Stimulated activated CD8-positive, alpha-beta memory T cell treated with anti-CD3 and anti-CD28 coated beads, Interleukin-2, amount 100 ng/mL, for 48 hours (primary cell): Measurements from ENCODE around the gene LIN28A.
A peak's percentile ranks its signal among the peaks of the same experiment; 100 is the strongest.
"Not testable (repeated sequence)": the region's sequence is repeated elsewhere in the genome, so short reads cannot be mapped to it uniquely, and the experiment has no call there.

Source experiments
- DNase-seq, 2 donors: peaks; one replicate each; pipeline ENCODE4 v3.0.0-alpha.2; 2020; ENCODE audit warnings: low read depth in 2 of 2

LIN28A gene, protein sequence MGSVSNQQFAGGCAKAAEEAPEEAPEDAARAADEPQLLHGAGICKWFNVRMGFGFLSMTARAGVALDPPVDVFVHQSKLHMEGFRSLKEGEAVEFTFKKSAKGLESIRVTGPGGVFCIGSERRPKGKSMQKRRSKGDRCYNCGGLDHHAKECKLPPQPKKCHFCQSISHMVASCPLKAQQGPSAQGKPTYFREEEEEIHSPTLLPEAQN

DNA sequence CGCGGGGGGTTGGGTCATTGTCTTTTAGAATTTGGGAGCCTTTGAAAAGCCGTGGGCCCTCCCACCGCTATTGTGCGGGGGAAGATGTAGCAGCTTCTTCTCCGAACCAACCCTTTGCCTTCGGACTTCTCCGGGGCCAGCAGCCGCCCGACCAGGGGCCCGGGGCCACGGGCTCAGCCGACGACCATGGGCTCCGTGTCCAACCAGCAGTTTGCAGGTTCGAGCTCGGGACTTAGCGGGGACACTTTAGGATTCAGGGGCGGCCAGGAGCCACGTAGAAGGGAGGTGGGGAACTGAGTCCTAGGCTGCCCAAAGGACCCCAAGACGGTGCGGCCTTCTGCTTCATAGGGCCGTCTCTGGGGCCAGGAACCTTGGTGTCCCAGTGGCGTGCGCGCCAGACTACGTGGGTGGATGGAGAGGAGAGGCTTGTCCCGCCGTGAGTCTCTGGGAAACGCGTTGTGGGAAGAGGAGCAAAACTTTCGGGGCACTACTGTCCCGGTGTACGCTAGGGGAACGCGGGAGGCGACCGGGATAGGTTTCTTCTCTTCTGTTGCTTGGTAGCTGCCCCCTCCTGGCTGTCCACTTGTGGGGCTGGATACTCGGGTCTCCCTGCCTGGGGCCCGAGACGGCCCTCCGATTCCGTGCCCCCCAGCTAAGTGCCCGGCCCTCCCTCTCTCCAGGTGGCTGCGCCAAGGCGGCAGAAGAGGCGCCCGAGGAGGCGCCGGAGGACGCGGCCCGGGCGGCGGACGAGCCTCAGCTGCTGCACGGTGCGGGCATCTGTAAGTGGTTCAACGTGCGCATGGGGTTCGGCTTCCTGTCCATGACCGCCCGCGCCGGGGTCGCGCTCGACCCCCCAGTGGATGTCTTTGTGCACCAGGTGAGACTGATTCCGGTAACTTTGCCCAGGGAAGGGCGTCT is at the start of gene LIN28A:
Gene LIN28A (plus strand): TSS at position 112 of the 918 bp plus-strand sequence. CDS start 75 bp downstream, at position 187.
- DNase-seq = no peak

DNA sequence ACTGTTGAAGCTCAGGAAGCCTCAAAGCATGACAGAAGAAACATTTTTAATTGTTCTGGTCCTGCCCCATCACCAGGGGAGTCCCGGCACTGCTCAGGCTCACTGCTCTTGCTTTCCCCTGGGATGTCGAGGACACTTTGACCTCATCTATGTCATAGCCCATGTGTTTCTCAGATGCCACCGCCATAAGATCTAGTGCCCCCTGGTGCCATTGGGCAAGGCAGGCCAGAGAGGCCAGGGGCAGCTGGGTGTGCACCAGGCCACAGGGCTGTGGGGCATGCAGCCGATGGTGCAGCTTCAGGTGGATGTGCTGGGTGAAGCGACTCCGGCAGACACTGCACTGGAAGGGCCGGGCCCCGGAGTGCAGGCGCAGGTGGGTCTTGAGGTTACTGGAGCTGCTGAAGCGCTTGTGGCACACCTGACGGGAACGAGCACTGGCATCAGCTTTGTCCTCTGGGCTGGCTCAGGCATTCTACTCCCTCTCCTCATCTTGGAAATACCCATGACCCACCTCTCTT is 49.0 kb upstream of the LIN28A start:
- no peak for DNase-seq

DNA sequence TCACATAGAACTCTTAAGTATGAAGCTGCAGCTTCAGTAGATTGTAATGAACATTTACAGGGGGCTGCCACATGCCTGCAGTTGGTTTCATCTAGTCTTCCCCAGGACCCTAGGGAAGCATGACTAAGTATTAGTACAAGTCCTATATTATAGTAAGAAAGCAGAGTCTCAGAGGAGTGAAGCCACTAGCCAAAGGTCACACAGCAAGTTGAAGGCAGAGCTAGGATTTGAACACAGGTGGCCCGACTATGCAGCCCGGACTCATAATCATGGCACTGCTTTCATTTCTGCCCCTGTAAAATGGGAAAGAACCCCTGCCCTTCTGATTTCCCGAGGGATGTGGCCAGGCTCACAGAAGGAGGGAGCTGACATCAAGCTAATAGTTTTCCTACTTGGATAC is 48.3 kb upstream of the LIN28A start:
- DNase-seq = no peak

DNA sequence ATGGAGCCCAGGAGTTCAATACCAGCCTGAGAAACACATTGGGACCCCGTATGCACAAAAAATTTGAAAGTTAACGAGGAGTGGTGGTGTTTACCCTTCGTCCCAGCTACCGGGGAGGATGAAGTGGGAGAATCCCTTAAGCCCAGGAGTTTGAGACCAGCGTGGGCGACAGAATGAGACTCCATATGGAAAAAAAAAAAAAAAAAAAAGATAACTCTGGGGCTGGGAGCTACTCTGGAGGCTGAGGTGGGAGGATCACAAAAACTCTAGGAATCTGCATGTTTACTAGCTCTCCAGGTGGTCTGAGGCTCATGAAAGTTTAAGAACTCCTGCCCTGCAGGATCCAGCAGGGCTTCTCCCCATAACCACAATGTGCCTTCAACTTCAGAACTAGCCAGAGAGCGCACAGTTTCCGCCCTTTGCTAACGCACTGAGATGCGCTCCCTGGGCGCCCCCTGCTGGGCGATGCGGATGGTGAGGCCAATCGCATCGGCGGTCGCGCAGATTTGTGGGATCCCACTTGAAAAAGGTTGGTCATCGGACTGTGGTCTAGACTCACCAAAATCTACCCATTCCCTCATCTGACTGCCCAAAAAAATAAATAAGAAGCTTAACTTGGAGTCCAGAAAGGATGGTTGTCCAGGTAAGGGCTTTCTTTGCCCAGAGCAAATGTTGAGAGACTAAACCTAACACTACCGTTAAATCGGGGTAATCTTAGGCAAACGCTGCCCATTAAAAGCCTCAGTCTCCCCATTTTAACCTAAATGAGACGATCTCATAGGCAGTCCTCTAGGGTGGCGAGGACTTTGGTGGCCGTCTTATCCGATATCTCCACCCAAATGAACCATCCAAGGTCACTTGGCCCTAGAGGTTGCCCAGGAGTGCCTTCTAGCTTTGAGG is 46.8 kb upstream of the LIN28A start:
- peak; percentile 82 to 86 for DNase-seq

DNA sequence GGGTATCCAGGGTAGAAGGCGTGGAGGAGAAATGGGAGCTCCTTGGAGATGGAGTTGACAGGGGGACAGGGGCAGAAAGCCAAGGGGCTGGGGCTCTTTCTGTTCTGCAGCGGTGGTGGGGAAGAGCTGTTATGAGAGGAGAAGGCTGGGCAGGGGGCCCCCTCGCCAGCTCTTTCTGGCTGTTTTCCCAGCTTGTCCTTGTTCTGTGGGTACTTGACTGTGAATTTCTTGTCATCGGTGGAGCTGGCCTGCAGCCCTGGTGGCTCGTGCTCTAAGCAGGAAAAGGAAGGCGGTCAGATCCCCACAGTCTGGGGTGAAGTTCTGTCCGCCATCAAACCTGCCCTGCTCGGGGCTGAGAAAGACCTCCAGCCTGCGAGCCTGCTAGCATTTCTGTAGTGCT is 45.7 kb upstream of the LIN28A start:
- no peak for DNase-seq

DNA sequence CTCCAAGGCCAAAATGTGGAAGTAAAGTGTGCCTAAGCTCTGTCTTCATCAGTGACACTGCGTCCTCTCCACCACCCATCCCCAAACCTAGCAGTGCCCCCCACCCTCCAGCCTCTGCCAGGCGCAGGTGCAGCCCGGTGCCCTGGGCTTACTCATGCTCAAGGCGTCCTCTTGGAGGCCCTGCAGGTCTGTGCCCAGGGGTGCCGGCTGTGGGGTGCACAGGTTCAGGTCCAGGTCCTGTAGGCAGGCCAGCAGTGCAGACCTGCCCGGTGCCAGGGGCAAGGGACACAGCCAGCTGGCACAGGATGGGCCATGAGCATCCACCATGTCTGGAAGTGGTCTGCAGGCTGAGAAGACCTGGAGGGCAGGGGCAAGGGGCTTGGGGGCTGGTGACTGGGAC is 43.2 kb upstream of the LIN28A start:
- no peak for DNase-seq

DNA sequence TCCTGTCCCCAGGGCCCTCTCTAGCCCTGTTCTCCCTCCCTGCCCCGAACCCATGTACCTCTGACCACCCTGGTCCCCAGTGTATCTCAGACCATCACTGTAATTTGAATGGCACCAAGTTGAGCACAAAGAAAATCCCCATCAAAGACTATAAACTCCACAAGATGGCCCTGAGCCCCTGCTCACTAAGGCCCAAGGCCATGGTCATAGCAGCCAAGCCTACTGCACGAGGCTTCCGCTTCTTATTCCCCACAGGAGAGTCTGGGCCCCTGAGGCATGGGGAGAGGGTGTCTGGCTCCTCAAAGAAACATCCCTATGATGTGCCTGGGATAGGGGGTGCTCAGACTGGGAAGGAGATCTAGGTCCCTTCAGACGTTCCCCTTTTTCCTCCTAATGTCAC is 42.6 kb upstream of the LIN28A start:
- no peak for DNase-seq

DNA sequence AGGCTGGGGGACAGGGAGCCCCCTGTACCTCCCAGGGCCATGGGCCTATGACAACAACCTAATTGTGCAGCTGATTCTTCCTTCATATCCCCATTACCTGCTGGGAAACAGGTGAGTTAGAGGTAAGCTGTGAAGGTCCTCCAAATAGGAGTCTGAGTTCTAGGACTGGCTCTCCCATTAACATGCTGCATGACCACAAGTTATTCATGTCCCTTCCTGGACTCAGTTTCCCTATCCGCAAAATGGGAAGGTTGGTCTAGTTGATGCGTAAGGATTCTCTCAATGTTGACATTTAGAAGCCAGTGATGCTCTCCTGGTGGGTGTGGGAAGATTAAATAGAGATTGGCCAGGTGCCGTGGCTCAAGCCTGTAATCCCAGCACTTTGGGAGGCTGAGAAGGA is 42.1 kb upstream of the LIN28A start:
- no peak for DNase-seq

DNA sequence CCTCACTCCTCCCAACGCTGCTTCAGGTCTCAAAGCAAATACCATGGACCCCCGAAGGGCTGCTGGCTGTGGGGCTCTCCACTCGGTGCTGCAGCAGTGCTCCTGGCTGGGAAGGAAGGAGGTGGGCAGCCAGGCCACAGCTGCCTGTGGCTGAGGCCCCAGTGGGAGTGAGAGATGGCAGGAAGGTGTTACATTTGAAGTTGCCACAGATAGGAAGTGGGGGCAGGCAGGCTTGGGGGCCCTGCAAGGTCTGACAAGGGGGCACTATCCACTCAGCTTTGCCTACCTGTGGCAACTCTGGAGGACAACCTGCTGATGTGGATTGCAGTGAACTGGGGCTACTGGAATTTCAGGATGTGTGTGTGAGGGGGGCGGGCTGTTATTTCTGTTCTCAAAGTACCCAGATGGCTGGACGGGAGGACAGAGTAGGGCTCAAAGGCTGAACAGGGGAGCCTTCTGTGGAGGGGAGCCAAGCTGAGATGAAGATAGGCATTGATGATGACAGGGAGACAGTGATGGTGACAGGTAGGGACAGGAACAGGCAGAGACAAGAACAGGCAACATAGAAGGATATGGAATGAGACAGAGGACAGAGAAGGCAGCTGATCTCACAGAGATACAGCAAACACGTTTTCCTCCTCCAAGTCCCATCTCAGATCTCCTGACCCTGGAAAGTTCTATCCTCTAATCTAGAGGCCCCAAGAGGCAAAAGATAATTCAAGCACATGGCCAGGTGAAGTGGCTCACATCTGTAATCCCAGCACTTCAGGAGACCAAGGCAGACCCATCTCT is 39.8 kb upstream of the LIN28A start:
- no peak for DNase-seq

DNA sequence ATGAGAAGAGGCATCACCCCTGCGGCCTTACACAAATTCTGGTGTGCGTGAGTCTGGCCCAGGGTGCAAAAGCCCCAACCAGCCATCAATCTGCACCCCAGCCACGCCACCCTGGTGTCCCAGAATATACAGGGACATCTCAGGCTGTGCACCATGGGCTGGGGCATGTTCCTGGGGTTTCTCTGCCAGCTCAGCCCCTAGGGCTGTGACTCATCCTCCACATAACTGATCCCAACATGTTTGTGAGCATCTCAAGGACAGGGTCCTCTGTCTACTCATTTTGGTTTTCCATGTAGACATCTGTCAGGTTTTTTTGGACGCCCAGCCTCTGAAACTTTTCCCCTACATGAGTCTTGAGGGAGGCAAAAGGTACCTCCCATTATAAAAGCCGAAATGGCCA is 38.6 kb upstream of the LIN28A start:
- no peak for DNase-seq

DNA sequence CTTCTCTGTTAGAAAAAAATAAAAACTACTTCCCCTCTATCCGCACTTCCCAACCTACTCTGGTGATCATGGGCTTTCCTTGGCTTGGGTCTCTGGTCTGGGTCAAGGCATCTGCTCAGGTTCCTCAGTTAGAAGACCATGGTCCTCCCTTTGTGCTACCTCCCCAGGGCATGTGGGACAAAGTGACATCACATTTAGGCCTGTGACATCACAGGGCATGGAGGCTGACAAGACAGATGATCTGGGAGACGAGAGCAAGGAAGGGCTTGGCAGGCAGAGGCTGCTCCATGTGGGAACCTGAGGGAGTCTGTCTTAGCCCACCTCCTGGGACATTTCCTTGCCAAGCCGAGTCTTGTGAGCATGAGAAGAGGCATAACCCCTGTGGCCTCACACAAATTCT is 38.0 kb upstream of the LIN28A start, which contains the start of gene ZNF683:
Gene ZNF683 (minus strand): TSS at position 140 of the 400 bp plus-strand sequence. CDS start 4,179 bp downstream, outside the sequence.
- DNase-seq = not testable (repeated sequence)

DNA sequence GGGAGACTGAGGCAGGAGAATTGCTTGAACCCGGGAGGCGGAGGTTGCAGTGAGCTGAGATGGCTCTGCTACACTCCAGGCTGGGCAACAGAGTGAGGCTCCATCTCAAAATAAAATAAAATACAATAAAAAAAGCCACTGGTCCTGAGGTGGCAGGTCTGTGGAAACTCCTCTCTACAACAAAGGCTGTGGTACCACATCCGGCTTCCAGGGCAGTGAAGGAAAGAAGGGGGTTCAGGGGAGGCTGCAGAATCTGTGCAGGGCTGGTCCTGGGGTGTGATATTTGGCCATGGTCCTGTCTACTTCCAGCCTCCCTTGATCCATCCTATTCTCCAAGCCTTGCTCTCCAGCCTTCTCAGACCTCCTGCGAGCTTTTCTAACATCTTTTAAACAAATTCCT is 37.3 kb upstream of the LIN28A start:
- DNase-seq = no peak

DNA sequence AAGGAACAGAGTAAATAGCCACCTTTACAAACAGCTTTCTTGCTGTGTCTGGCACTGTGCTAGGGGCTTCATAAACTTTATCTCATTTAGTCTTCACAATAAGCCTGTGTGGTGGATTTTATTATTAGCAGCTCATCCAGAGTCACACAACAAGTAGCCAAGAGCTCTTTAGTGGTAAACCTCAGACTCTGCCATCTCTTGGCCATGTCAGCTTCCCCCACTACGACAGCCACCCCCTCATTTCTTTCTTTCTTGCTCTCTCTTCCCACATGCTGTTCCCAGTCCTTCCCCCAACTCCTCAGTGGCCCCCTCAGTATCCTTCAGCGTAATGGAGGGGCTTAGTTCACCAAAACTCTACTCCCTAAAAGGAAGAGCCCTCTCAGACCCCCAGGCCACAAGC is 36.8 kb upstream of the LIN28A start:
- no peak for DNase-seq

DNA sequence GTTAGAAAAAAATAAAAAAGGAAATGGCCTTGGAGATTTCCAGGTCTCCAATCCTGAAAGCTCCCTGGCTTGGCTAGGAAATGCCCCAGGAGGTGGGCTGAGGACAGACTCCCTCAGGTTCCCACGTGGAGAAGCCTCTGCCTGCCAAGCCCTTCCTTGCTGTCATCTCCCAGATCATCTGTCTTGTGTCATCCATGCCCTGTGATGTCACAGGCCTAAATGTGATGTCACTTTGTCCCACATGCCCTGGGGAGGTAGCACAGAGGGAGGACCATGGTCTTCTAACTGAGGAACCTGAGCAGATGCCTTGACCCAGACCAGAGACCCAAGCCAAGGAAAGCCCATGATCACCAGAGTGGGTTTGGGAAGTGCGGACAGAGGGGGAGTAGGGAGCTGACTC is 36.3 kb upstream of the LIN28A start:
- DNase-seq = not testable (repeated sequence)

DNA sequence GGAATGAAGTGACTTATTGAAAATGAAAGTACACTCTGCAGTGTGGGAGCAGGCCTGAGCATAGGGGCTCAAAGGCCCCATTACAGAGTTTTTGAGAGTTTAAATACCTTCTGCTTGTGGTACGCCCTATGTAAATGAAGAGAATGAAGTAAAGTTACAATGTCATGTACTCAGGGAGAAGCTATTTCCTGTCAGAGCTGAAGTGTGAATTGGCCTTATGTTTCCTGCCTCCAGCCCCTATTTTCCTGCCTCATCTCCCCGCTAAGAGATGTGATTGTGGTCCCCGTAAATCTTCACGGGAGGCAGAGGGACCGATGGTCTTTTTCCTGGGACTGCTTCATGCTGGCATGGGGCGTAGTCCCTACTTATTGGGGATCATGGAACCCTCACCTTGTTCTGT is 35.5 kb upstream of the LIN28A start:
- no peak for DNase-seq

DNA sequence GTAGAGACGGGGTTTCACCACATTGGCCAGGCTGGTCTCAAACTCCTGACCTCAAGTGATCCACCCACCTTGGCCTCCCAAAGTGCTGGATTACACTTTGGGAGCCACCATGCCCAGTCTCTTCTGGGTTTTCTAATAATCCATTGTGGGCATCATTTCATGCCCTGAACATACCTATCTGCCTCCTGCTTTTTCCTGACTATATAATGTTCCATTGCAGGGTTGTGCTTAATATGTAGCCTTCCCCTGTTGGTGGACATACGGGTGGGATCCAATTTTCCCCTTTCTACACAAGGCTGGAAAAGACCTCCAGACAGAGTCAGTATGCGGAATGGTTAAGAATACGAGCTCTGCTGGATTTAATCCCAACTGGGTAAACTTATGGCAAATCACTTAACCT is 34.6 kb upstream of the LIN28A start:
- no peak for DNase-seq

DNA sequence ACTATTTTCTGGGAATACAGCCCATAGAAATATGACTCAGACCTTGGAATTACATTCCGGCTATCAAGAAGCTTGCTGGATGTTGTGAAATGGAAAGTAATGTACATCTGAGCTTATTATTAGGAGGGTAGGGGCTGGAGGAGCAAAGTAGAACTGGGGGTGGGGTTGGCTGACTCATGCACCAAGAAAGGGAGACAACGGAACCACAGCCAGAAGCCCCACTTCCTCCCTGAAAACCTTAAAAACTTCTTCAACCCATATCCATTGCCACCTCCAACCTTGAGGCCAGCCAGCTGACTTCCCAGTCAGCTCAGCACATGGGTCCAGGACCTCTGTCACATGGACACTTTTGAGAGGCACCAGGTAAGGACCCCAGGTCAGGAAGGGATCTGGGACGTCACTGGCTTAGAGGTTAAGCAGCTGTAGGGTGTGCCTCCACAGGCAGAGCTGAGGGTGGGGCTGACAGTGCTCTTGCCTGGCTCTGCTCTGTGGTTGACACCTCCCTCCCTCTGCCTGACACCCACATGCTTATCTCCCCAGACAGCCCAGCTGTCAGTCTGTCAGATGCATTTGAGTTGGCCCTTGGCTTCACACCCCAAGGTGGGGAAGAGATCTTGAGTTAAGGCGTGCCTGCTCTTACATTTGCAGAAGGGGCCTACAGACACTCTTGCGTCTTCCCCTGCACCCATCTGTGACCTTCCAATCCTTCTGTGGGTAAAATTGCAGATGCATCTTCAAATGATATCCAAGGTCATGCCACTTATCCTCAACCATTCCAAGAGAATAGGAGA is 32.3 kb upstream of the LIN28A start:
- peak; percentile 64 to 71 for DNase-seq

DNA sequence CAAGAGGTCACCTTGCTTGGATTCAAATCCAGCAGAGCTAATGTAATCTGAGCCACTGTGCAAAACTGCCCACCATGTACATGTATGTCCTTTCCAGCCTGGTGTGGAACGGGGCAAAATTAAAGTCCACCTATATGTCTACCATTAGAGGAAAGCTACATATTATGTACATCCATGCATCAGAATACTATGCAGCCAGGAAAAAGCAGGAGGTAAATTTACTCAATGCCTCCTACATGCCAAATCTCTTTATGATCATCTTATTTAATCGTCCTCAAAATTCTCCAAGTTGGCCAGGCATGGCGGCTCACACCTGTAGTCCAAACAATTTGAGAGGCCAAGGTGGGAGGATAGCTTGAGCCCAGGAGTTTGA is 31.8 kb upstream of the LIN28A start:
- no peak for DNase-seq

DNA sequence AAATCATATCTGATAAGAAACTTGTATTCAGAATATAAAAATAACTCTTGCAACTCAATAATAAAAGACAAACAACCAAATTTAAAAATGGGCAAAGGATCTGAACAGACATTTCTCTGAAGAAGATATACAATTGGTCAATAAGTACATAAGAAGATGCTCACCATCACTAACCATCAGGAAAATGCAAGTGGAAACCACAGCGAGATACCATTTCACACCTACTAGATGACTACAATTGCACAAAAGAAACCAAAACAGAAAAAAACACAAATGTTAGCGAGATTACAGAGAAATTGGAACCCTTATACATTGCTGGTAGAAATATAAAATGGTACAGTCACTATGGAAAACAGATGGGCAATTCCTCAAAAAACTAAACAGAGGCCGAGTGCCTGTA is 26.5 kb upstream of the LIN28A start:
- no peak for DNase-seq

DNA sequence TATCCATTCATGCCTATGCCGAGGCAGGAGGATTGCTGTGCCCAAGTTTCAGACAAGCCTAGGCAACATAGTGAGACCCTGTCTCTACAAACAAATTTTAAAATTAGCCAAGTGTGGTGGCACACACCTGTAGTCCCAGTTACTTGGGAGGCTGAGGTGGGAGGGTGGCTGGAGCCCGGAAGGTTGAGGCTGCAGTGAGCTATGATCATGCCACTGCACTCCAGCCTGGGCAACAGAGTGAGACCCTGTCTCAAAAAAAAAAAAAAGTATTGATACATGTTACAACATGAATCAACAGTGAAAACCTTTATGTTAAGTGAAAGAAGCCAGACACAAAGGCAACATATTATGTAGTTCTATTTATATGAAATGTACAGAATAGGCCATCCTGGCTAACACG is 25.6 kb upstream of the LIN28A start:
- DNase-seq = not testable (repeated sequence)
